ENCODE data around the gene DCN.

- TF ChIP-seq EZH2 (IDR thresholded peaks at IDR 0.05; ENCODE audit: insufficient read depth, poor library complexity, severe bottlenecking): no peak
- TF ChIP-seq EZH2phosphoT487 (IDR thresholded peaks at IDR 0.05; ENCODE audit: insufficient read depth, low read depth): no peak
Observed at GRCh38 chr12:91189516-91189915, 6.9 kb upstream of the DCN start.
